ENCODE data around the gene CD82. TPM values are rescaled to one million over a fixed set of nuclear protein-coding genes. Genes with fewer than 3 reads are reported as not detected.
"Not testable (repeated sequence)": the region's sequence is repeated elsewhere in the genome, so short reads cannot be mapped to it uniquely, and the experiment has no call there.

The CD82 gene
- total RNA-seq, 1 donor from 2014 or later: 152 TPM

GRCh38 chr11:44533921-44534711 lies 31.3 kb upstream of the CD82 start:
- DNase-seq (ENCODE audit: low spot score): no peak

GRCh38 chr11:44535191-44535980 lies 30.1 kb upstream of the CD82 start:
- DNase-seq (ENCODE audit: low spot score): no peak

- no peak for DNase-seq (ENCODE audit: low spot score)
Measured at GRCh38 chr11:44536788-44537516, 28.5 kb upstream of the CD82 start.

DNA sequence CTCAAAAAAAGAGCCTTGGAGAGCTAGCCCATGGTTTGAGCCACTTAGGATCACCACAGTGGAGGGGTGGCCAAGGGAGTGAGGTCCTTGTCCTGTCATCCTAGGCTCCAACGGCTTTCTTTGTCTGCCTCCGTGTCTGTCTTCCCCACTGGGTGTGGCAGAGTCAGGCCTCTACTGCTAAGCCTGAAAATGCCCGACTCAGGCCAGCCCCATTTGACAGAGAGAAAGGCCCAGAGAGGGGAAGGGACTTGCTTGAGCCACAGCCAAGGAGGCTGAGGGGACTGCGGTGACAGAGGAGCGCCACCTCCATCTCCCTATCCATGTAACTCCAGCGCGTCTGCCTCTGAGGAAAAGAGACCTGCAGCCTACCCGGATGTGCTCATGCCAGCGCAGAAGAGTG lies 27.8 kb upstream of the CD82 start:
- DNase-seq (ENCODE audit: low spot score): no peak

DNA sequence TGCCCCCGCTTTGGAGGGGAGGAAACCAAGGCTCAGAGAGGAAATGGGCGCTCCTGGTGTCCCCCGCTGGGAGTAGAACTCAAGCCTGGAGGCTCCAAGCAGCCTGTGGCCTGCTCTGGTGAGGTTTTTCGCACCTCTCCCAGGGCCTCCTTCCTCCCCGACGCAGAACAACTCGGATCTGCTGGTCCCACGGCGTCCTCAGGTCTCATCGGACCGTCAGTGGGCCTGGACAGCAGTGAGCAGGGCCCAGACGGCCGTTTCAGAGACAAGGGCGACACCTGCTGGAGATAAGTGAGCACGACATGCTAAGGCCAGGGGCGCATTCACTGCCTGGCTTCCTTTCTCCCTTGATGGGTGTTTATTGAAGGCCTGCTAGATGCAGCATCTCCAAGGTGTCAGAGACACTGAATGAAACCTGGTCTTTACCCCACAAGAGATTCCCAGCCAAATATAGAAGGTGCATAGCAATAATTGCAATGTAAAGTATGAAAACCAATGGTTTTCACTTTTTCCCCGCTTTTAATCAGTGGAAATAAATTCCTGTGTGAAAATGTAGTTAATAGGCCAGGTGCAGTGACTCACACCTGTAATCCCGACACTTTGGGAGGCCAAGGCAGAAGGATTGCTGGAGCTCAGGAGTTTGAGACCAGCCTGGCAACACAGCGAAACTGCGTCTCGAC lies 26.9 kb upstream of the CD82 start:
- DNase-seq (ENCODE audit: low spot score): peak; percentile 74

- no peak for DNase-seq (ENCODE audit: low spot score)
Measured at GRCh38 chr11:44539971-44540370, 25.5 kb upstream of the CD82 start.

DNA sequence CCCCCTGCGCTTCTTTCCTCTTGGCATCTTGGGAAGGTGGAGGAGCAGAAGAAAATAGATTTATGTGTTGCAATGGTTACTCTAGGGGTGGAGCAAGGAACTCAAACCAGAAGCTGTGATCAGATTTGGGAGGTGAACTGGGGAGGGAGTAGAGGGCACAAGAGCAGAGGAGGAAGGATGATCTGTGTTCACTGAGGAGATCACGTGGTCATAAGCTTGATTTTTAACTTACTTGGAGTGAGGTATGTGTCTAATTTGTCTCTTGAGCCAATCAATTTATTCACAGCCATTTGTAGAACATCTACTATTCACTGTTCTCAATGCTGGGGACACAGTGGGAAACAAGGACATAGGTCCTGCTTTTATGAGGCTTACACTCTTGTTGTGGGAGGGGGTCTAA lies 24.8 kb upstream of the CD82 start:
- no peak for DNase-seq (ENCODE audit: low spot score)

DNA sequence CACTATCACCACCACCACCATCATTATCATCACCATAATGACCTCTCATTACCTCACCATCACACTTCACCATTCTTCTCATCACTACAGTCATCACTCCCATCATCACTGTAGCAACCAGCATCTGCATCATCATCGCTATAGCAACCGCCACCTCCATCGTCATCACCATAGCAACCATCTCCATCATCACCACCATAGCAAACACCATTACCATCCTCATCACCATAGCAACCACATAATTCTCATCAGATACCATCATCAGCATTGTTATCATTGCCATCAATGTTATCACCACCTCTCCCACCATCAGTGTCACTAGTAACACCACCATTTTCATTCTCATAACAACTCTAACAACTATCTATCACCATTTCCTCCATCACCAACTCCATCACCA lies 23.1 kb upstream of the CD82 start:
- no peak for DNase-seq (ENCODE audit: low spot score)

- not testable (repeated sequence) for DNase-seq (ENCODE audit: low spot score)
Measured at GRCh38 chr11:44546984-44547383, 18.5 kb upstream of the CD82 start.

DNA sequence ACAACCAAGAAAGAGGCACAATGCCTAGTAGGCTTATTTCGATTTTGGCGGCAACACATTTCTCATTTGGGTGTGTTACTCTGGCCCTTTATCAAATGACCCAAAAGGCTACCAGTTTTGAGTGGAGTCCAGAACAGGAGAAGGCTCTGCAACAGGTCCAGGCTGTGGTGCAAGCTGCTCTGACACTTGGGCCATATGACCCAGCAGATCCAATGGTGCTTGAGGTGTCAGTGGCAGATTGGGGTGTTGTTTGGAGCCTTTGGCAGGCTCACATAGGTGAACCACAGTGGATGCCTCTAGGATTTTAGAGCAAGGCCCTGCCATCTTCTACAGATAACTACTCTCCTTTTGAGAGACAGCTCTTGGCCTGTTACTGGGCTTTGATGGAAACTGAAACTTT lies 17.9 kb upstream of the CD82 start:
- DNase-seq (ENCODE audit: low spot score): not testable (repeated sequence)

GRCh38 chr11:44548032-44548695 lies 17.3 kb upstream of the CD82 start:
- DNase-seq (ENCODE audit: low spot score): no peak

DNA sequence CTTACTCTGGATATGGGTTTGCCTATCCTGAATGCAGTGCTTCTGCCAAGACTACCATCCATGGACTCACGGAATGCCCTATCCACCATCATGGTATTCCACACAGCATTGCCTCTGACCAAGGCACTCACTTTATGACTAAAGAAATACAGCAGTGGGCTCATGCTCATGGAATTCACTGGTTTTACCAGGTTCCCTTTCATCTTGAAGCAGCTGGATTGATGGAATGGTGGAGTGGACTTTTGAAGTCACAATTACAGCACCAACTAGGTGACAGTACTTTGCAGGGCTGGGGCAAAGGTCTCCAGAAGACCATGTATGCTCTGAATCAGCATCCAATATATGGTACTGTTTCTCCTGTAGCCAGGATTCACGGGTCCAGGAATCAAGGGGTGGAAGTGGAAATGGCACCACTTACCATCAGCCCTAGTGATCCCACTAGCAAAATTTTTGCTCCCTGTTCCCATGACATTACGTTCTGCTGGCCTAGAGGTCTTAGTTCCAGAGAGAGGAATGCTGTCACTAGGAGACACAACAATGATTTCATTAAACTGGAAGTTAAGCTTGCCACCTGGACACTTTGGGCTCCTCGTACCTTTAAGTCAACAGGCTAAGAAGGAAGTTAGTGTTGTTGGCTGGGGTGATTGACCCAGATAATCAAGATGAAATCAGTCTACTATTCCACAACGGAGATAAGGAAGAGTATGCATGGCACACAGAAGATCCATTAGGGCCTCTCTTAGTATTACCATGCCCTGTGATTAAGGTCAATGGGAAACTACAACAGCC lies 16.3 kb upstream of the CD82 start:
- peak; percentile 50 for DNase-seq (ENCODE audit: low spot score)

DNA sequence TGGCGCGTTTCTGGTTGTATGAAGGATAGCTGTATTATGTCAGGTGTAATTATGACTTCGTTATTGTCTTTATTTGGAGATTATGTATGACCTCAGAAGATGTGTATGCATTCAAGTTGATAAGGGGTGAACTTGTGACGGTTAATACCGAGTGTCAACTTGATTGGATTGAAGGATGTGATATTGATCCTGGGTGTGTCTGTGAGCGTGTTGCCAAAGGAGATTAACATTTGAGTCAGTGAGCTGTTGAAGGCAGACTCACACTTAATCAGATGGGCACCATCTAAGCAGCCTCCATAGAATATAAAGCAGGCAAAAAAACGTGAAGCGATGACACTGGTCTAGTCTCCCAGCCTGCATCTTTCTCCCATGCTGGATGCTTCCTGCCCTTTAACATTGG lies 15.3 kb upstream of the CD82 start:
- DNase-seq (ENCODE audit: low spot score): peak; percentile 53

DNA sequence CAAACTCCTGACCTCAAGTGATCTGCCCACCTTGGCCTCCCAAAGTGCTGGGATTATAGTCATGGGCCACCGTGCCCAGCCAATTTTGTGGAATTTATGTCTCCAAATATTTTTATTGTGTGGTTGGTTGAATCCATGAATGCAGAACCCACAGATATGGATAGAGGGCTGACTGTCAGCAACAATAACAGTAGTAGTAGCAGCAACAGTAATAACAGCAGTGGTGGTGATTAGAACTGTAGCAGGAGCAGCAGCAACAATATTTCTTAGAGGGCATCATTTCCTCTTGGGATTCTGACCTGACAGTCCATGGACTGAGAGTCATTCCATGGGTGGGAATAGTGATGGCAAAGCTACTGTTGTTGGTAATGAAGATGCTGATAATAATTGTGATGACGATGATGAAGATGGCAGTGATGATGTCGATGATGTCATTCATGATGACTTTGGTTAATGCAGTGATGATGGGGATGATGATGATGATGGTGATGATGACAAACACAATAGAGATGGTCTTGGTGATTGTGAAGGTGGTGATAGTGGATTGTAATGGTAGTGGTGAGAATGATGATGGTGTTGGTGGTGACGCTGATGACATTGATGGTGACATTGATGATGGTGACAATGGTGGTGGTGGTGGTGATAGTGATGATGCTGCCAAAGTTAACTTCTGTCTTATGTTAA lies 13.9 kb upstream of the CD82 start:
- no peak for DNase-seq (ENCODE audit: low spot score)

DNA sequence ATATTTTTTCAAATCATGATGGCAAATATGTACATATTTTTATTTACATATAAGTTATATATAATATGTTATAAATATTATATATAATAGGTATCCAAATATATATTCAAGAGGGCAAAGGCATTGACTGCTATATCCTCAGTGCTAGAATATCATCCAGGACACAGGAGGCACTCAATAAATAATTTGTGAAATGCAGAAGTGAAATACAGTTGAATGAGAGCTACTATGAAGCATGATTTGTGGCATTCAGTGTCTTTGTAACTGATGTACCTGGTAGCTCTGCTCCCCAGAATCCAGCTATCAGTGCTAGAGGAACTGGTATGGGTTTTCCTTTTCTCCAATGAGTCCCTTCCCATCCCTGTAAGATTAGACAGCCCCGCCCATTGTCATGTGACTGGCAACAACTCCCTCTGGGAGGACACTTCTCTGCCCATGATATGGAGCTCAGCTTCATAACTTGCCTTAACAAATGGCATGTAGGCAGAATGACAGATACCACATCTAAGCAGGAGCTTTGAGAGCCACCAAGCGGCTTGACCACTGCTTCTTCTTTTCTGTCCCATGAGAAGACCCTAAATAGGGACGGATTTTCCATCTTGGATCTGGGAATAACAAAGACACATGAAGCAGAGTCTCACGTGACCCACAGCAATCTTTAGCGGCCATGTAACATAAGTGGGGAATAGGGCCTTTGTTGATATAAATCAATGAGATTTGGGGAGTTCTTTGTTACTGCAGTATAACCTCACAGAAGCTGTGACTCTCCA lies 10.2 kb upstream of the CD82 start:
- DNase-seq (ENCODE audit: low spot score): no peak

DNA sequence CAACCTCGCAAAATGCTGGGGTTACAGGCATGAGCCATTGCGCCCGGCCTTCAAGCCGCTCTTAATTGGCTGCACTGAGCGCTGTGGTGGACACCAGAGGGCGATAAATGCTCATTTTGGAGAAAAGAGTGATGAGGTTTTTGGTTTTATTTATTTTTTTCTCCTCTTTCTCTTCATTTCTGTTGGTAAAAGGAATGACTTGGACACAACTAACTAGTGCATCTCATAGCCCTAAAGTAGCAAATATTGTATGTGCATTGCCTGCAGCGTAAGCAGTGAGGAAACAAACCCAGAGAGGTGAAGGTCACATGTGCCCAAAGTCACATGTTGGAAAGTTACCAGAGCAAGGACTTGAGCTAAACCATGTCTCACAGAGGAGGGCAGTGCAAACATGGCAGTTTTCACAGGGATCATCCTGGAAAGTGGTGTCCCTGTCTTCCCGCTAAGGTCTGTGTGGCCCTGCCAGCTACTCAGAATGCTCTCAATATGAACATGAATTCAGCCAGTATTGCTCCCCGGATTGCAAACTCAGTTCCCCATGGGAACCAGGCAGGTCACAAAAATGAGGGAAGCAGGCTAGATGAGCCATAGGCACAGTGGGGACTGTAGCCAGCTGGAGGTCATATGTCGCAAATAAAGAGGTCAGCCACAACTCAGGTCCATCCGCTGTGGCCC lies 8.6 kb upstream of the CD82 start:
- peak; percentile 71 for DNase-seq (ENCODE audit: low spot score)

DNA sequence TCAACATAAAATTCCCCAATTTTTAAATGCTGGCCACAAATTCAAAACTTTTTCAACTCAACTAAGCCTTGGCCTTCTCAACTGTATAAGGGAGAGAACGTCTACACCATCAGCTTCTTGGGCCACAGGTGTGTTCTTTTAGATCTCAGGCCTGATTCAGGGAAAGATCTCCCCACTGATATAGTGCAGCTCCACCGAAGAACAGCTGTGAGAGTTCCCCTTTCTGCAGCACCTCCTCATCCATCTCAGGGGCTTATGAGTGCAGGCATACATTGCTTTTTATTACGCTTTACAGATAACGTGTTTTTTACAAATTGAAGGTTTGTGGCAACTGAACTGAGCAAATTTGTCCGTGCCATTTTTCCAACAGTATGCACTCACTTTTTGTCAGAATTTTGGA lies 8.0 kb upstream of the CD82 start:
- no peak for DNase-seq (ENCODE audit: low spot score)

DNA sequence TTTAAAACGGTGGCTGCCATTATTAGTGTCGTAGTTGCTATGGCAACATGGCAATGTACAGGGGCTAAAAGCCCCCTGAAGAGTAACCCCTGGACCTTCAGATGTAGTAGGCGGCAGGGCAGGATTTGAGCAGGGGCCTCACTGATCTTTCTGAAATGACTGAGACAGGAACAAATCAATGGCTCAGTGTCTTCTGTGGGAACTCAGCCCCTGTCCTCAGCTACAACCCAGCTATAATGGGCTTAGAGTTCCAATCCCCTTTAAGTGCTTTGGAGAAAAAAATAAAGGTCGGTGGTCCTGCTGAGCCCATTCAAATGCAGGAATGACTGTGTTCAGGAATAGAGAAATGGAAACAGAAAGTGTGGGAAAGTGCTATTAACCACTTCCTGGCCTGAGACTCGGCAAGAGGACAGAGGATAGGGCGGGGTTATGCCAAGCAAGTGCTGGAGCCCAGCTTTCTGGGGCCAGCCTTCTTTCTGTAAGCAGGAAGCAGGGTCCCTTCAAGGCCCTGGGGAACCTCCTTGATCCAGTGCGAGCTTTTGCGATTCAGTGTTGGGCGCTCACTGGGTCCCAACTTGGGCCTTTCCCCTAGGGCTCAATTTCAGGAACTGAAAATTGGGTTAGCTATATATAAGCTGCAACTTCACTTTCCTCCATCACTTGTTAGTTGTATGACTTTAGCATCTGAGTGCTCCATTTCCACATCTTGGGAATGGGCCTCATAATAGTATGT lies 6.1 kb upstream of the CD82 start:
- no peak for DNase-seq (ENCODE audit: low spot score)
